ENCODE data around the gene PTPRN2. TPM values are rescaled to one million over a fixed set of nuclear protein-coding genes. Genes with fewer than 3 reads are reported as not detected.

Gene PTPRN2
- polyA plus RNA-seq, 1 of the 3 experiments (the other 2 are of a cell fraction), result 4.0 TPM

DNA sequence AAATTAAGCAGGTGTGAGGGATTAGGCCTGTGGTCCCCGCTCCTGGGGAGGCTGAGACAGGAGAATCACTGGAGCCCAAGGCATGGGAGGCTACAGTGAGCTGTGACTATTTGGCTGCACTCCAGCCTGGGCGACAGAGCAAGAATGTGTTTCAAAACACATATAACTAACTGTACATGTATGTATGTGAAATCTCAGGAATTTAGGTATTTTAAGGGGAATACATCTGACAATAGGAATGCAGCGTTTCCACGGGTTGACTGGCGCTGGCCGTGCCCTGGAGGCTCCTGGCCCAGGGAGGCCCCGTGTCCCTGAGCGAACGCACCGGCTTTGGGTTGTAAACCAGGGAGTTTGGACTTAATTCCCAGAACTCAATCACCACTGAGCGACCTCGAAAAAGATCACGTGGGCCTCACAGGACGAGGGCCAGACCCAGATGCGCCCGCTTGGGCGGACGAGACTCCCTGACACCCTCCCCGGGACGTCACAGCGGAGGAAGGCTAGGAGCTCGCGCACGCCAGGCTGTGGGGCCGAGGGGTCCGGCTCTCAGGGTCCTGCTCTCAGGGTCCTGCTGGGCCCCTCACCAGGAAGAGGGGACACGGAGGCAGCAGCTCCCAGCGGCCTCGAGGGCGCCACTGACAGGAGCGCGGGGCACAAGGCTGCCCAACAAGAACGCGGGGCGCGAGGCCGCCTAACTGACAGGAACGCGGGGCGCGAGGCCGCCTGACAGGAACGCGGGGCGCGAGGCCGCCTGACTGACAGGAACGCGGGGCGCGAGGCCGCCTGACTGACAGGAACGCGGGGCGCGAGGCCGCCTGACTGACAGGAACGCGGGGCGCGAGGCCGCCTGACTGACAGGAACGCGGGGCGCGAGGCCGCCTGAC, 18.4 kb downstream of the PTPRN2 start:
- whole genome bisulfite sequencing (ENCODE audit: low lambda C conversion rate), result 89% methylated on average over 58 of the region's 67 CpGs
- H3K27me3 ChIP-seq (ENCODE audit: insufficient read depth), result no peaks in the 10 kb centered on the region
- H3F3A ChIP-seq (replicated peaks; ENCODE audit: insufficient read depth), result no peaks in the 10 kb centered on the region
- TF ChIP-seq ELF1 (IDR thresholded peaks at IDR 0.05), result no peak
- TF ChIP-seq RAD21 (IDR thresholded peaks at IDR 0.05; ENCODE audit: low read length), result no peak
- TF ChIP-seq YY1 (IDR thresholded peaks at IDR 0.05; ENCODE audit: low read depth), result no peak
- no peak for TF ChIP-seq EP300 (IDR thresholded peaks at IDR 0.05; ENCODE audit: borderline replicate concordance in 1 of 2, low read depth in 1 of 2, low read length in 1 of 2)
- TF ChIP-seq, protein P1, sequence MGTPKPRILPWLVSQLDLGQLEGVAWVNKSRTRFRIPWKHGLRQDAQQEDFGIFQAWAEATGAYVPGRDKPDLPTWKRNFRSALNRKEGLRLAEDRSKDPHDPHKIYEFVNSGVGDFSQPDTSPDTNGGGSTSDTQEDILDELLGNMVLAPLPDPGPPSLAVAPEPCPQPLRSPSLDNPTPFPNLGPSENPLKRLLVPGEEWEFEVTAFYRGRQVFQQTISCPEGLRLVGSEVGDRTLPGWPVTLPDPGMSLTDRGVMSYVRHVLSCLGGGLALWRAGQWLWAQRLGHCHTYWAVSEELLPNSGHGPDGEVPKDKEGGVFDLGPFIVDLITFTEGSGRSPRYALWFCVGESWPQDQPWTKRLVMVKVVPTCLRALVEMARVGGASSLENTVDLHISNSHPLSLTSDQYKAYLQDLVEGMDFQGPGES (IDR thresholded peaks at IDR 0.05; ENCODE audit: low read depth, low read length), result no peak
- no peak for TF ChIP-seq GATA2 (CRISPR knock-in tag; IDR thresholded peaks at IDR 0.05)
- no peak for TF ChIP-seq RFX5 (IDR thresholded peaks at IDR 0.05; ENCODE audit: low read length)
- no peak for TF ChIP-seq TAF1 (IDR thresholded peaks at IDR 0.05; ENCODE audit: borderline replicate concordance, low read depth, low read length)
- no peak for TF ChIP-seq SMC3 (IDR thresholded peaks at IDR 0.05; ENCODE audit: low read depth, low read length)
- TF ChIP-seq, protein P2, sequence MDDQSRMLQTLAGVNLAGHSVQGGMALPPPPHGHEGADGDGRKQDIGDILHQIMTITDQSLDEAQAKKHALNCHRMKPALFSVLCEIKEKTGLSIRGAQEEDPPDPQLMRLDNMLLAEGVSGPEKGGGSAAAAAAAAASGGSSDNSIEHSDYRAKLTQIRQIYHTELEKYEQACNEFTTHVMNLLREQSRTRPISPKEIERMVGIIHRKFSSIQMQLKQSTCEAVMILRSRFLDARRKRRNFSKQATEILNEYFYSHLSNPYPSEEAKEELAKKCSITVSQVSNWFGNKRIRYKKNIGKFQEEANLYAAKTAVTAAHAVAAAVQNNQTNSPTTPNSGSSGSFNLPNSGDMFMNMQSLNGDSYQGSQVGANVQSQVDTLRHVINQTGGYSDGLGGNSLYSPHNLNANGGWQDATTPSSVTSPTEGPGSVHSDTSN (IDR thresholded peaks at IDR 0.05), result no peak
- TF ChIP-seq, protein P3, sequence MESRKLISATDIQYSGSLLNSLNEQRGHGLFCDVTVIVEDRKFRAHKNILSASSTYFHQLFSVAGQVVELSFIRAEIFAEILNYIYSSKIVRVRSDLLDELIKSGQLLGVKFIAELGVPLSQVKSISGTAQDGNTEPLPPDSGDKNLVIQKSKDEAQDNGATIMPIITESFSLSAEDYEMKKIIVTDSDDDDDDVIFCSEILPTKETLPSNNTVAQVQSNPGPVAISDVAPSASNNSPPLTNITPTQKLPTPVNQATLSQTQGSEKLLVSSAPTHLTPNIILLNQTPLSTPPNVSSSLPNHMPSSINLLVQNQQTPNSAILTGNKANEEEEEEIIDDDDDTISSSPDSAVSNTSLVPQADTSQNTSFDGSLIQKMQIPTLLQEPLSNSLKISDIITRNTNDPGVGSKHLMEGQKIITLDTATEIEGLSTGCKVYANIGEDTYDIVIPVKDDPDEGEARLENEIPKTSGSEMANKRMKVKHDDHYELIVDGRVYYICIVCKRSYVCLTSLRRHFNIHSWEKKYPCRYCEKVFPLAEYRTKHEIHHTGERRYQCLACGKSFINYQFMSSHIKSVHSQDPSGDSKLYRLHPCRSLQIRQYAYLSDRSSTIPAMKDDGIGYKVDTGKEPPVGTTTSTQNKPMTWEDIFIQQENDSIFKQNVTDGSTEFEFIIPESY (IDR thresholded peaks at IDR 0.05; ENCODE audit: borderline replicate concordance, low read depth), result no peak
- TF ChIP-seq CHD2 (IDR thresholded peaks at IDR 0.05; ENCODE audit: low read length, partially characterized antibody), result no peak
- TF ChIP-seq NRF1 (IDR thresholded peaks at IDR 0.05; ENCODE audit: low read depth, low read length), result no peak
- no peak for TF ChIP-seq RCOR1 (IDR thresholded peaks at IDR 0.05; ENCODE audit: low read length)
- TF ChIP-seq, protein P4, sequence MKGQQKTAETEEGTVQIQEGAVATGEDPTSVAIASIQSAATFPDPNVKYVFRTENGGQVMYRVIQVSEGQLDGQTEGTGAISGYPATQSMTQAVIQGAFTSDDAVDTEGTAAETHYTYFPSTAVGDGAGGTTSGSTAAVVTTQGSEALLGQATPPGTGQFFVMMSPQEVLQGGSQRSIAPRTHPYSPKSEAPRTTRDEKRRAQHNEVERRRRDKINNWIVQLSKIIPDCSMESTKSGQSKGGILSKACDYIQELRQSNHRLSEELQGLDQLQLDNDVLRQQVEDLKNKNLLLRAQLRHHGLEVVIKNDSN (IDR thresholded peaks at IDR 0.05; ENCODE audit: borderline replicate concordance, low read depth), result no peak
- no peak for TF ChIP-seq MXI1 (IDR thresholded peaks at IDR 0.05; ENCODE audit: low read depth, low read length)
- no peak for TF ChIP-seq JUND (IDR thresholded peaks at IDR 0.05)
- TF ChIP-seq TCF12 (IDR thresholded peaks at IDR 0.05), result no peak
- TF ChIP-seq, protein P5, sequence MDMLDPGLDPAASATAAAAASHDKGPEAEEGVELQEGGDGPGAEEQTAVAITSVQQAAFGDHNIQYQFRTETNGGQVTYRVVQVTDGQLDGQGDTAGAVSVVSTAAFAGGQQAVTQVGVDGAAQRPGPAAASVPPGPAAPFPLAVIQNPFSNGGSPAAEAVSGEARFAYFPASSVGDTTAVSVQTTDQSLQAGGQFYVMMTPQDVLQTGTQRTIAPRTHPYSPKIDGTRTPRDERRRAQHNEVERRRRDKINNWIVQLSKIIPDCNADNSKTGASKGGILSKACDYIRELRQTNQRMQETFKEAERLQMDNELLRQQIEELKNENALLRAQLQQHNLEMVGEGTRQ (IDR thresholded peaks at IDR 0.05; ENCODE audit: borderline replicate concordance, low read depth, low read length), result no peak
- peaks cover 0 to 37% of the 10 kb centered on the region in 2 experiments; a peak in 2 of 4 replicates for H3K4me1 ChIP-seq (ENCODE audit: control insufficient read depth in 1 of 2, insufficient read depth in 2 of 2, low read depth in 1 of 2, low read length in 1 of 2)
- no peaks in the 10 kb centered on the region for H3K36me3 ChIP-seq (replicated peaks in 1 of 2; ENCODE audit: control insufficient read depth in 1 of 2, insufficient read depth in 2 of 2, low read length in 1 of 2)
- no peak overlapping the region for H3K4me2 ChIP-seq
- no peak overlapping the region for H3K9ac ChIP-seq
- no peaks in the 10 kb centered on the region for H3K9me2 ChIP-seq
- H3K9me3 ChIP-seq, result peaks cover 5% of the 10 kb centered on the region; the same call in 1 of the 2 replicates
- POLR2A ChIA-PET, result no interaction called here
- no peak overlapping the region for H3K4me3 ChIP-seq (ENCODE audit: low read depth in 2 of 2, low read length in 1 of 2)
- no peak for DNase-seq
- H3K27ac ChIP-seq (ENCODE audit: low read depth in 2 of 2, low read length in 1 of 2), result no peak overlapping the region
- CTCF ChIA-PET, result no interaction called here
- H2AFZ ChIP-seq (ENCODE audit: low read depth), result no peak overlapping the region
- H4K20me1 ChIP-seq (ENCODE audit: insufficient read depth), result no peaks in the 10 kb centered on the region
- H3K79me2 ChIP-seq (ENCODE audit: insufficient read depth), result no peaks in the 10 kb centered on the region
